Hindlimb muscle (tissue), 1 donor: ENCODE results near the gene DCP1B. TPM values are rescaled to one million over a fixed set of nuclear protein-coding genes. Genes with fewer than 3 reads are reported as not detected.

Experiments used
- polyA plus RNA-seq: library from polyadenylated mRNA; unstranded; fragments of 120-200 nt; gene quantifications from one replicate; pipeline ENCODE4 v1.2.1, GENCODE V29; 2013; ENCODE audit not compliant: insufficient read length

DCP1B gene
- polyA plus RNA-seq, 1 donor, result 11.6 TPM

Other genes with a start within 250 kb of the DCP1B start
- 0.31 TPM for gene LRTM2, start 183.9 kb downstream of the DCP1B start, polyA plus RNA-seq
- gene CACNA2D4, start 85.8 kb downstream of the DCP1B start, polyA plus RNA-seq, result 3.3 TPM
- 3.4 TPM for gene CACNA1C, start 48.5 kb upstream of the DCP1B start, polyA plus RNA-seq